ENCODE measurements around the gene SUN1. TPM values are rescaled to one million over a fixed set of nuclear protein-coding genes. Genes with fewer than 3 reads are reported as not detected.
"Not testable (repeated sequence)": the region's sequence is repeated elsewhere in the genome, so short reads cannot be mapped to it uniquely, and the experiment has no call there.

SUN1 gene, protein sequence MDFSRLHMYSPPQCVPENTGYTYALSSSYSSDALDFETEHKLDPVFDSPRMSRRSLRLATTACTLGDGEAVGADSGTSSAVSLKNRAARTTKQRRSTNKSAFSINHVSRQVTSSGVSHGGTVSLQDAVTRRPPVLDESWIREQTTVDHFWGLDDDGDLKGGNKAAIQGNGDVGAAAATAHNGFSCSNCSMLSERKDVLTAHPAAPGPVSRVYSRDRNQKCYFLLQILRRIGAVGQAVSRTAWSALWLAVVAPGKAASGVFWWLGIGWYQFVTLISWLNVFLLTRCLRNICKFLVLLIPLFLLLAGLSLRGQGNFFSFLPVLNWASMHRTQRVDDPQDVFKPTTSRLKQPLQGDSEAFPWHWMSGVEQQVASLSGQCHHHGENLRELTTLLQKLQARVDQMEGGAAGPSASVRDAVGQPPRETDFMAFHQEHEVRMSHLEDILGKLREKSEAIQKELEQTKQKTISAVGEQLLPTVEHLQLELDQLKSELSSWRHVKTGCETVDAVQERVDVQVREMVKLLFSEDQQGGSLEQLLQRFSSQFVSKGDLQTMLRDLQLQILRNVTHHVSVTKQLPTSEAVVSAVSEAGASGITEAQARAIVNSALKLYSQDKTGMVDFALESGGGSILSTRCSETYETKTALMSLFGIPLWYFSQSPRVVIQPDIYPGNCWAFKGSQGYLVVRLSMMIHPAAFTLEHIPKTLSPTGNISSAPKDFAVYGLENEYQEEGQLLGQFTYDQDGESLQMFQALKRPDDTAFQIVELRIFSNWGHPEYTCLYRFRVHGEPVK
- 100 to 1,000 TPM; 106 to 109 TPM for total RNA-seq

DNA sequence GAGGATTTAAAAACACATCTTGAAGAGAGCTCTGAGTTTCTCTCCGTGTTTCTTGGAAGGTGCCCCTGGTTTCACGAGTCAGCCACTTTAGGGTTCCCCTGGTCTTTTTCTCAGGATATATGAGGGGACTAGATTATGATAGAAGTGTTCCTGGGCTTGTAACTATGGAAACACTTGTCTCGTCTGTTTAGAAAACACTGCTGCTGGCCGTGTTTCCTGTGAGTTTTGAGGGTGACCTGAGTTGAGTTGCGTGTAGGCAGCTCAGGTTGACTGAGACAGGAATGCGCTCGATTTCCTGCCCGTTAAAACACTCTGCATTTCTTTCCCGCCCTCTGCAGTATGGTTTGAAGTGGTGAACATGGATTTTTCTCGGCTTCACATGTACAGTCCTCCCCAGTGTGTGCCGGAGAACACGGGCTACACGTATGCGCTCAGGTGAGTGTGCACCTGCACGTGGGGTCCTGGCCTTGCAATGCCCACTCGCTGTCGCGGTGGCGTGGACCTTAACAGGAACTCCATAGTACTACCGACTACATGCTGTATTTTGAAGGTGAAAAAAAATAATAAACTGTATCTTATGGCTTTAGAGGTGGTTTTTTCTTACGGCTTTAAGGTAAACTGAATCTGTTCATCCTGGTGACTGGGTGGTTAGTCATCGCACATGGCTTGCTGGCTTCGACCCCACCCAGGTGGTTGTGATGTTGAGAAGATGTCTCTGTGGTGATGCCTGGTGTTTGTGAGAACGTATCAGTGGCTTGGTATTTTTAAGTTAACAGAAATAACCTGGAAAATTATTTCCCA, at the start of gene SUN1:
SUN1 (plus strand) TSS at position 310 of the 801 bp plus-strand sequence; CDS start at position 359, 49 bp downstream.
- DNase-seq (ENCODE audit: low spot score in 2 of 2) (peak in 1 of 2 donors; percentile 66), ATAC-seq (peak; percentile 73 to 80)
- peaks cover 0 to 24% of the 10 kb centered on the region in 2 donors for H3K36me3 Mint-ChIP-seq
- no peaks in the 10 kb centered on the region for H3K9me3 Mint-ChIP-seq
- H3K27ac Mint-ChIP-seq: peak within 1 kb of the TSS; percentile 93 to 100

DNA sequence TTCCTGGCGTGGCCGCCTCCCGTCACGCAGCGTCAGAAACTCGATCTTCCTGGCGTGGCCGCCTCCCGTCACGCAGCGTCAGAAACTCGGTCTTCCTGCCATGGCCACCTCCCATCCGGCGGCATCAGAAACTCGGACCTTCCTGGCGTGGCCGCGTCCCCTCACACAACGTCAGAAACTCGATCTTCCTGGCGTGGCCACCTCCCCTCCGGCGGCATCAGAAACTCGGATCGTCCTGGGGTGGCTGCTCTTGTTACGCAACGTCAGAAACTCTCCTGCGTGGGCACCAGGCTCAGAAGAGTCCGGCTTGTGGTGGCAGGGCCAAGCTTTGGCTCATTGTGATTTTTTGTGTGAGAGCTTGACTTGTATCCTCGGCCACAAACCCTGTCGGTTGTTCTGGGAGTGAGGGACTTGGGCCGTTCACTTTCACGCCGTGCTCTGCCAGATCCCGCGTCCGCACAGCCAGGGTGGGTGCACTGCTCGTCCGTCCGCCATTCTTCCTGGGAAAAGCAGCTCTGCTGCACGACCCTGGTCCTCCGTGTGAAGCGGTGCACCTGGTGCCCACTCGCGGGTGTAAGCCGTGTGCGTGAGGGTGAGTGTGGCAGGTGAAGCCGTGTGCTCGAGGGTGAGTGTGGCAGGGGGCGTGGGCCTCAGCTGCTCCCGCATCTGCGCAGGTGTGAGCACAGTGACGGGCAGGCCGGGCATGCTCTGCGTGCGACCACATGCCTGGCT, 49.4 kb upstream of the SUN1 start:
- Mint-ChIP-seq H3K36me3 (peaks cover 0 to 6% of the 10 kb centered on the region in 2 donors), H3K9me3 (no peaks in the 10 kb centered on the region), H3K27ac (peak overlapping the region in 1 of 2 donors; percentile 14)
- ATAC-seq (no peak), DNase-seq (ENCODE audit: low spot score in 2 of 2) (no peak)

DNA sequence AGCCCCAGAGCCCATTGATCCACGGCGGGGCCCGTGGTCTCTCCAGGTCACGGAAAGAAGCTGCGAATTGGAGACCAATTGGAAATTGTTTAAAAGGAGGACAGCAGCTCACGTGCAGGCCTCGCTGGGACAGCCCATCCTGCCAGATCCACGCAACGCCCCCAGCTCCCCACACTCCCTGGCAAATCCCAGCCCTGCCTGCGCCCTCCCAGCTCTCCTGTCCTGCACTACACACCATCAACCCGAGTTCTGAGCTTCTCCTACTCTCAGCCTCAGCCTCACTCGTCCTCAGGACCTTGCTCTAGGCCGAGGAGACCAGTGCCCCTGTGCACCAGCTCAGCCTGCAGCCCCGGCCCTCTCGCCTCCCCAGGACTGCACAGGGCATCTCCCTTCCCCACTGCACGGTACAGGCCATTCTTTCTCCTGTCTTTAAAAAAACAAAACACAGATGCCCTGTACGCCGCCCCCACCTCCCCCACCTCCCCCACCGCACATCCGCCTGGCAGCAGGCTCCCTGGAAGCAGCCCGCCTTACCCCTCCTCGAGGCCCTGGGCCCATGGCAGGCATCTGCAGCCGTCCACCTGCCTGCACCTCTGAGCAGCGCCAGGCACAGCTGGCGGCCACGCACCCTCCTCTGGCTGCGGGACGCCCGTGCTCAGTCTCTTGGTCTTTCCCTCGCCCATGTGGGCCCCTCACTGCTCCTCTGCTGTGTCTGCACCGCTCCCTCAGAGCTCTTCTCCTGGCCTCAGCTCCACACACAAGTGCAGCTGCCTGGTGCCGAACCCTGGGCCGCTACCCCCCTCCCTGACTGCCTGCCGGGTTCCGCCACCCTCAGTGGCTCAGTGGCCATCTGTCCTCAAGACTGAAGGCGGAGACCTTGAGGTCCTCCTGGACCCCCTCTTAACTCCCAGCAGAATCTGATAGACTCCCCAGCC, 48.5 kb upstream of the SUN1 start:
- Mint-ChIP-seq H3K27ac (peak overlapping the region in 1 of 2 donors; percentile 12), H3K9me3 (no peaks in the 10 kb centered on the region), H3K36me3 (peaks cover 5 to 6% of the 10 kb centered on the region in 2 donors)
- no peak for DNase-seq (ENCODE audit: low spot score in 2 of 2)
- no peak for ATAC-seq

DNA sequence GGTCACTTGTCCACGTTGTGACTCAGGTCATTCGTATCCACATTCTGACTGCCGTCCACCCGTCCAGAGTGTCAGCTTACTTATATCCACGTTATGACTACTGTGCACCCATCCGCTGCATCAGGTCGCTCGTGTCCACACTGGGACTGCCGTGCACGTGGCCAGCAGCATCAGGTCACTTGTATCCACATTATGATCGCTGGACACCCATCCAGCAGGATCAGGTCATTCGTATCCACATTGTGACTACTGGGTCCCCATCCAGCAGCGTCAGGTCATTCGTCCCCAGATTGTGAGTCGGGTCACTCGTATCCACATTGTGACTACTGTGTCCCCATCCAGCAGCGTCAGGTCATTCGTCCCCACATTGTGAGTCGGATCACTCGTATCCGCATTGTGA, 47.3 kb upstream of the SUN1 start:
- DNase-seq (ENCODE audit: low spot score in 2 of 2) (no peak), ATAC-seq (no peak)
- Mint-ChIP-seq H3K9me3 (no peaks in the 10 kb centered on the region), H3K27ac (peak overlapping the region in 1 of 2 donors; percentile 72), H3K36me3 (peaks cover 6 to 12% of the 10 kb centered on the region in 2 donors)

DNA sequence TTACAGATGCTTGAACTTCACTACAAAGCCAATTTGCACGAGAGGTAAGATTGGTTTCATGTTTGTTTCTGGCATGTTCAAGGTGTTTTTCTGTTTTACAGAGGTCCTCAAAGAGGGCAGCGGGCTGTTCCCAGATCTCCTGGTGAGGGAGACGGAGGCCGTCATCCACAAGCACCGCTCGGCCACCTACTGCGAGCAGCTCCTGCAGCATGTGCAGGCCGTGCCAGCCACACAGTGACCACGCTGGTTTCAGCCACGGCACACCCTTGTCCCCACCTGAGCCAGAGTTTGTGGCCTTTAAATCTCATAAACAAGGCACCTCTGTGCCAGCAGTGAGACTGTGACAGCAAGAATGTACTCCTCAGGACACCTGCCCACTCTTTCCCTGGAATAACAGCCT, 46.9 kb upstream of the SUN1 start:
- no peak for DNase-seq (ENCODE audit: low spot score in 2 of 2)
- H3K36me3 Mint-ChIP-seq: peaks cover 6 to 12% of the 10 kb centered on the region in 2 donors
- H3K9me3 Mint-ChIP-seq: no peaks in the 10 kb centered on the region
- no peak overlapping the region for H3K27ac Mint-ChIP-seq
- ATAC-seq: no peak

DNA sequence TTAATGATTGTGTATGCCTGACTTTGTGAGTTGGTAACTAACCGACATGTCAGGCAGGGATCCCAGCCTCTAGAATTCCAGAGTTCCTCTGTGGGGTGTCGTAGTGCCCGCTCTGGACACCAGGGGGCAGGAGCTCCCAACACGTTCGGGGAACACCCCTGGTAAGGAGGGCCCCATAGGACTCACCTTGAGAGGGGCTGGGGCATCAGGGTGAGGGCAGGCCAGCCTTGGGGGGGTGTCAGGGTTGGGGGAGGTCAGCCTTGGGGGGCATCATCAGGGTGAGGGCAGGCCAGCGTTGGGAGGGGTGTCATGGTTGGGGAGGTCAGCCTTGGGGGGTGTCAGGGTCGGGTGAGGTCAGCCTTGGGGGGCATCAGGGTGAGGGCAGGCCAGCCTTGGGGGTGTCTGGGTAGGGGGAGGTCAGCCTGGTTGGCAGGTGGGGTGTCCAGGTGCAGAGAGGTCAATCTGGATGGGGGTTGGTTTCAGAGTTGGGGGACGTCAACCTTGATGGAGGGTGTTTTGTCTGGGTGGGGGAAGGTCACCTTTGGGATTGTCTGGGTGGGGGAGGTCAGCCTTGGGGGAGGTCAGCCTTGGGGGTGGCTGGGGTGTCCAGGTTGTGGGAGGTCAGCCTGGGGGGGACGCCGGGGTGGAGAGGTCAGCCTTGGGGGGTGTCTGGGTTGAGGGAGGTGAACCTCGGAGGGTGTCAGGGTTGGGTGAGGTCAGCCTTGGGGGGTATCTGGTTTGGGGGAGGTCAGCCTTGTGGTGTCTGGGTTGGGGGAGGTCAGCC, 45.6 kb upstream of the SUN1 start:
- peaks cover 6 to 12% of the 10 kb centered on the region in 2 donors for H3K36me3 Mint-ChIP-seq
- H3K27ac Mint-ChIP-seq: peak overlapping the region in 1 of 2 donors; percentile 29
- ATAC-seq: peak; percentile 82 to 88
- no peaks in the 10 kb centered on the region for H3K9me3 Mint-ChIP-seq
- peak in 1 of 2 donors; percentile 82 for DNase-seq (ENCODE audit: low spot score in 2 of 2)

DNA sequence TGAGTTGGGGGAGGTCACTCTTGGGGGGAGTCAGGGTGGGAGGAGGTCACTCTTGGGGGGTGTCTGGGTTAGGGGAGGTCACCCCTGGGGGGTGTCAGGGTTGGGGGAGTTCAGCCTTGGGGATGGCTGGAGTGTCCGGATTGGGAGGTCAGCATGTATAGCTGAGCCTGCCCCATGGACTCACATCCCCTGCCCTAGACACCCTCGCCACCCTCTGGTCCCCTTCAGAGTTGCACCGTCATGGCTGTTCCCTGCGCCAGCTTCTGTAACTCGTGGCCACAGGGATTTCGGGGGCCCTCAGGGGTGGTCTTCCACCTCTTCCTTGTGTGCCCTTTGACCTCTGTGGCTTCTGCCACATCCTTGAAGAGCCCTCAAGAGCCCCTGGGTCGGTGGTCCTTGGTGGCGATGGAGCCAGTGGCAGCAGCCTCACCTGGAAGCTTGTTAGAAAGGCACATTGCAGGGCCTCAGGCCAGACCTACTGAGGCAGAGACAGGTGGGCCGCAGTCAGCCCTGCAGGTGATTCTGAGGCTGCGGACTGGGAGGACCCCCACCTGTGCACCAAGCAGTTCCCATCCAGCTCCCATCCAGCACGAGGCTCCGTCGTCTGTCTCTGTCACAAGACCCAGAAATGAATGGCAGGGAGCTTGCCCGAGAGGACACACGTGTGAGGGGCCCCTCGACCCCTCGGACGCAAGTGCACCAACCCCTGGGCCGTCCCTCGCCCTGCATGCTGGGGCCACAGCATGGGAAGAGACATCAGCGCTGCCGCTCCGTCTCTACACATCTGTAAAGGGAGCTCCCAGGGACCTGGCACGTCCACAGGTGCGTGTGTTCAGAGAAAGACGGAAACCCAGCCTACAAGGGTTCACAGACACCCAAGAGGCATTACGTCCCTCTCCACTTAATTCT, 44.7 kb upstream of the SUN1 start:
- no peak for ATAC-seq
- no peak overlapping the region for H3K27ac Mint-ChIP-seq
- DNase-seq (ENCODE audit: low spot score in 2 of 2): no peak
- no peaks in the 10 kb centered on the region for H3K9me3 Mint-ChIP-seq
- H3K36me3 Mint-ChIP-seq: peaks cover 4 to 12% of the 10 kb centered on the region in 2 donors

DNA sequence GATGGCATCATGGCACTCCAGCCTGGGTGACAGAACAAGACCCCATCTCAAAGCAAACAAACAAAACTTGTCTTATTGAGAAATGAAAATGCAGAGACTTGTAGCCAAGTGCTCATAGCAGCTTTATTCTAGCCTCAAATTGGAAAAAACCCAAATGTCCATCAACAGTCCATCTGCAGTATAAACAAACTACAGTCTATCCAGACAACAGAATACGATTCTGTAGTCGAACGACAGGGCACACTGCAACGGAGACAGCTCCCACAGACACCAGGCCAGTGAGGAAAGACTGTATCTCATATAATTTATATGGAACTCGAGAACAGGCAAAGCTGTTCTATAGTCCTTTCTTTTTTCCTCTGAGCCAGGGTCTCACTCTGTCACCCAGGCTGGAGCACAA, 40.8 kb upstream of the SUN1 start:
- ATAC-seq: no peak
- peaks cover 0 to 12% of the 10 kb centered on the region in 2 donors for H3K36me3 Mint-ChIP-seq
- no peak for DNase-seq (ENCODE audit: low spot score in 2 of 2)
- no peak overlapping the region for H3K27ac Mint-ChIP-seq
- no peaks in the 10 kb centered on the region for H3K9me3 Mint-ChIP-seq

DNA sequence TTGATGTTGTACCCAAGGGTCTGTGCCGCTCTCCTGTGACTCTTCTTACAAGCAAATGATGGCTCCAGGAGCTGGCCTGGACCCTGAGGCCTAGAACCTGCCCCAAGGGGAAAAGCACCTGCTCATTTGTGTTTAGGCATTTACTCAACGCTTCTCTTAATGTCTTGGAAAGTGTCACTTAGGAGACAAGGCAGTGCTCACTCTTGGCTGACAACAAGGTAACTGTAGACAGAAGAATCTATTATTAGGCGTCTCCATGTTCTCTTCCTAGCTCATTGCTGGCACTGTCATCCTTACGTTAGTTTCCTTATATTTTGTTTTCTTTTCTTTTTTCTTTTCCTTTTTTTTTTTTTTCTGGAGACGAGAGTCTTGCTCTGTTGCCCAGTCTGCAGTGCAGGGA, 38.1 kb upstream of the SUN1 start:
- H3K36me3 Mint-ChIP-seq: peaks cover 0 to 4% of the 10 kb centered on the region in 2 donors
- no peak for ATAC-seq
- no peak for DNase-seq (ENCODE audit: low spot score in 2 of 2)
- H3K27ac Mint-ChIP-seq: peak overlapping the region in 1 of 2 donors; percentile 53
- no peaks in the 10 kb centered on the region for H3K9me3 Mint-ChIP-seq

DNA sequence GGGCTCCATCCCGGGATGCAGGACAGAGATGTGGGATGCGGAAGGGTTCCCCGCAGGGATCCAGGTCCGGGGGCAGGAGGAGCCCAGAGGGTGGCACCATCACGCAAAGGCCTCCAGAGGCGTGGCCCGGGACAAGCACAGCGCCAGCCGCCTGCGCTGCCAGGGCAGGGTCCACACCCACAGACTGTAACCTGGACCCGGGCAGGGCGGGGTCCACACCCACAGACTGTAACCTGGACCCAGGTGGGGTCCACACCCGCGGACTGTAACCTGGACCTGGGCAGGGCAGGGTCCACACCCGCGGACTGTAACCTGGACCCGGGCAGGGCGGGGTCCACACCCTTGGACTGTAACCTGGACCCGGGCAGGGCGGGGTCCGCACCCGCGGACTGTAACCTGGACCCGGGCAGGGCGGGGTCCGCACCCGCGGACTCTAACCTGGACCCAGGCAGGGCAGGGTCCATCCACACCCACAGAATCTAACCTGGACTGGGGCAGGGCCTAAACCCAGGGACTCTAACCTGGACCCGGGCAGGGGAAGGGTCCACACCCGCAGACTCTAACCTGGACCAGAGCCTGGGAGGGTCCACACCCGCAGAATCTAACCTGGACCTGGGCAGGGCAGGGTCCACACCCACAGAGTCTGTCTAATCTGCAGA, 37.5 kb upstream of the SUN1 start:
- ATAC-seq (no peak), DNase-seq (ENCODE audit: low spot score in 2 of 2) (no peak)
- Mint-ChIP-seq H3K27ac (peak overlapping the region in 1 of 2 donors; percentile 53), H3K9me3 (no peaks in the 10 kb centered on the region), H3K36me3 (no peaks in the 10 kb centered on the region)

DNA sequence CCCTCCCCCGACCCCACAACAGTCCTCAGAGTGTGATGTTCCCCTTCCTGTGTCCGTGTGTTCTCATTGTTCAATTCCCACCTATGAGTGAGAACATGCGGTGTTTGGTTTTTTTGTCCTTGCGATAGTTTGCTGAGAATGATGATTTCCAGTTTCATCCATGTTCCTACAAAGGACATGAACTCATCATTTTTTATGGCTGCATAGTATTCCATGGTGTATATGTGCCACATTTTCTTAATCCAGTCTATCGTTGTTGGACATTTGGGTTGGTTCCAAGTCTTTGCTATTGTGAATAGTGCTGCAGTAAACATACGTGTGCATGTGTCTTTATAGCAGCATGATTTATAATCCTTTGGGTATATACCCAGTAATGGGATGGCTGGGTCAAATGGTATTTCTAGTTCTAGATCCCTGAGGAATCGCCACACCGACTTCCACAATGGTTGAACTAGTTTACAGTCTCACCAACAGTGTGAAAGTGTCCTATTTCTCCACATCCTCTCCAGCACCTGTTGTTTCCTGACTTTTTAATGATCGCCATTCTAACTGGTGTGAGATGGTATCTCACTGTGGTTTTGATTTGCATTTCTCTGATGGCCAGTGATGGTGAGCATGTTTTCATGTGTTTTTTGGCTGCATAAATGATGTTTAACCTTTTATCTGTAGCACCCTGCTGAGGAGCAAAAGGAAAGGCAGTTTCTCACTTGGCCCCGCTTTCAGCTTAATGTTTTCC, 35.7 kb upstream of the SUN1 start:
- H3K36me3 Mint-ChIP-seq; ATAC-seq; DNase-seq (ENCODE audit: low spot score in 2 of 2): not testable (repeated sequence)

DNA sequence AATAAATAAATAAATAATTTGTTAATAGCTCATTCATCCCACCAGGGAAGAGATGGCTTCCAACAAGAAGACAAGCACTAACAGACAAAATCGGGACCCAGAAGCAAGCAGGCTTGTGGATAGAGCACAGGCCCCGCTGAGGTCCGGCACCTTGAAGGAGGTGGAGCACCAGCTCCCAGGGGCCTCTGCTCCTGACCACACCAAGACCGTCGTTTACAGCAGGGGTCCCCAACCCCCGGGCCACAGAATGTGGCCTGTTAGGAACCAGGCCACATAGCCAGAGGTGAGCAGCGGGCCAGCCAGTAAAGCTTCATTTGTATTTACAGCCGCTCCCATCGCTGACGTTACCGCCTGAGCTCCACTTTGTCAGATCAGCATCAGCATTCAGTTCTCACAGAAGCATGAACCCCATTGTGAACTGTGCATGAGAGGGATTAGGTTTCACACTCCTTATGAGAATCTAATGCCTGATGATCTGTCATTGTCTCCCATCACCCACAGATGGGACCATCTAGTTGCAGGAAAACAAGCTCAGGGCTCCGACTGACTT, 33.3 kb upstream of the SUN1 start:
- ATAC-seq (no peak), DNase-seq (ENCODE audit: low spot score in 2 of 2) (no peak)
- H3K36me3 Mint-ChIP-seq: no peaks in the 10 kb centered on the region
- H3K9me3 Mint-ChIP-seq: no peaks in the 10 kb centered on the region
- no peak overlapping the region for H3K27ac Mint-ChIP-seq

More for the DNA sequence above, 35.7 kb upstream of the SUN1 start:
- not testable (repeated sequence) for H3K9me3 Mint-ChIP-seq, H3K27ac Mint-ChIP-seq

All from activated naive CD4-positive, alpha-beta T cell treated with anti-CD3 and anti-CD28 coated beads, Interleukin-2, amount 50 U/mL, for 72 hours (primary cell).